GM19328 (cell line): ENCODE data around the gene GAB2.

Experiments used
- ATAC-seq: cut with Tn5 transposase; IDR thresholded peaks from one replicate; pipeline ENCODE4 v1.9.1; 2021; ENCODE audit warnings: mild to moderate bottlenecking, moderate library complexity; ENCODE audit not compliant: unreplicated experiment

The GAB2 gene

GRCh38 chr11:78346799-78347198, 70.8 kb downstream of the GAB2 start:
- no peak for ATAC-seq

- ATAC-seq: no peak
Measured at GRCh38 chr11:78345450-78345849, 72.2 kb downstream of the GAB2 start.

GRCh38 chr11:78344676-78345075, 72.9 kb downstream of the GAB2 start:
- no peak for ATAC-seq

DNA sequence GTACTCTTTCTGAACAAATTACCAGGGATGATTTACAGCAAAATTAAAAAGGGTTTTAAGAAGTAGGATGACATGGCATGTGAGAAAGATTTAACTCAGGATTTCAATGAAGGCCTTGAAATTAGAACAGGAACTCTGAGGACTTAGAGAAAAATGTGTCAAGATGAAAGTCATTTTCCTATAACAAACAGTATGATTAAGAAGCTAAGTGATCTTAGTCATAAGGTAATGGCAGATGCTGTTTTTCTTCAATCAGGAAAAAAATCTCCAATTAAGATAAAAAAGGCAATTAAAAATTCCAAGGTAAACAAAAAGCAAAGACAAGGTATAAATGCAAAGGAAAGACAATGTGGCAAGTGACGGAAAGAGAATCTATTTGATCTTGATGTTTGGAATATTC, 73.5 kb downstream of the GAB2 start:
- ATAC-seq: no peak

DNA sequence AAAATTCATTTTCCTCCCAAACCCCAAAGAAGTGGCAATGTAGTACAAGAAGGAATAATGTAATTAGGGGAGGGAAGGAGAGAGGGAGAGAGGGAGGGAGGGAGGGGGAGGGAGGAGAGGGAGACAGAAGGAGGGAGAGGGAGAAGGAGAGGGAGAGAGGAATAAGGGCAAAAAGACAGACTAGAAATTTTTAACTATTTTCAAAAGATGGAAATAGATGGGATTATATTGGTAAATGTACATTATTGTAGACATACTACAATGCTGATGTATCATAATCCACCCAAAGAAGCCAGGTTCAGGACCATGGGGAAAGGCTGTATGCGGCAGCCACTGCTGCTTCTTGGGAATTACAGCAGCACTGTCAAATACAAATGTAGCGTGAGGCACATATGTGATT, 74.3 kb downstream of the GAB2 start:
- no peak for ATAC-seq

DNA sequence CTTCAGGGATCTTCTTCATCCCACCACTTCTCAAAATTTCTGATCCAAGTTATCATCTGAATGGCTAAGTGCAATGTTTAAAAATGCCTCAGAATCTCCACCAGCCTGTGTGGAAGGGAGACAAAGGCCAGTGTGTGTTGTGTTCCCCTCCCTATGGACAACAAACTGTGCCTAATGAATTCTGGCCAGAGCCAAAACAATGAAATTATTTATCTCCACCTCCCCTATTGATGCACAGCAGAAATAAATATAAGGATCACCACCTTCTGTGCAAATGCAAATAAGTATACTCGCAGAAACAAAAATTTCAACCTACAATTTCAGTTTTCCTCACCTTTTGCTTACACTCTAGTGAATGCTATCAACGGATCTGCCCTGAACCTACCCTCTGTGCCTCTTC, 75.8 kb downstream of the GAB2 start:
- no peak for ATAC-seq

- ATAC-seq: no peak
Measured at GRCh38 chr11:78340530-78340929, 77.1 kb downstream of the GAB2 start.

DNA sequence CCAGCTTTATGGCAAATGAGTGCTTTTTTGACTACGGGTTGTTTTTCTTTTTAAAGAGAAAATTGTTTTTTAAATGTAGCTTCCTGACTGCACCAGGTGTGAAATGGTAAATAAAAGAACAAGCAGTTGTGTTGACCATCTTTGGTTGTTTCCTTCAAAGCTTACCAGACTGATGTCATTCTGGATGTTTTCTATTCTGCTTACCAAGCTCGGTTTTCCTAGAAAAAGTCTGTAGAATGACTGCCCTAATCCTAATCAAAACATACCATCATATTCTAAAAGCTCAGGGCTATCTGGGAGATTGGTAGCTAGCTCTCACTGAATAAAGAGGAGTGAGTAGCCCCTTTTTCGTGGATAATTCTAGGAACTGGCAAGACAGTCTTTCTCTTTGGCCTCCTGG, 77.7 kb downstream of the GAB2 start:
- ATAC-seq: no peak

GRCh38 chr11:78339483-78339882, 78.1 kb downstream of the GAB2 start:
- no peak for ATAC-seq

GRCh38 chr11:78338702-78339101, 78.9 kb downstream of the GAB2 start:
- ATAC-seq: no peak

GRCh38 chr11:78338138-78338537, 79.5 kb downstream of the GAB2 start:
- no peak for ATAC-seq

DNA sequence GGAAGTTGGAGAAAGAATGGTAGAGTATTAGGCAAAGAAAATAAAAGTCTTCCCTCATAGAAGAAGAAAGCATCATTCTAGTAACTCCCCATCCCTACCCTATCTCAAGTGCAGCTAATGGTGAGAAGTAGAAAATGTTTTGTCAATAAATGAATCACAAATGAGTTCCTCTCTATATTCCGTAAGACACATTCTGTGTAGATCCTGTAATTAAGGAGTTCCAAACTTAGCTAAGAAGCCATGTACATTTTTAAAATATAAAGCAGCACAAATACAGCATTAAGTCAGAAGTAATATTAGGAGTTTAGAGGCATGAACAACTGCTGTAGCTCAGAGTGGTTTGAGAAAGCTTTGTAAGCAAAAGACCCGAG, 80.1 kb downstream of the GAB2 start:
- no peak for ATAC-seq

DNA sequence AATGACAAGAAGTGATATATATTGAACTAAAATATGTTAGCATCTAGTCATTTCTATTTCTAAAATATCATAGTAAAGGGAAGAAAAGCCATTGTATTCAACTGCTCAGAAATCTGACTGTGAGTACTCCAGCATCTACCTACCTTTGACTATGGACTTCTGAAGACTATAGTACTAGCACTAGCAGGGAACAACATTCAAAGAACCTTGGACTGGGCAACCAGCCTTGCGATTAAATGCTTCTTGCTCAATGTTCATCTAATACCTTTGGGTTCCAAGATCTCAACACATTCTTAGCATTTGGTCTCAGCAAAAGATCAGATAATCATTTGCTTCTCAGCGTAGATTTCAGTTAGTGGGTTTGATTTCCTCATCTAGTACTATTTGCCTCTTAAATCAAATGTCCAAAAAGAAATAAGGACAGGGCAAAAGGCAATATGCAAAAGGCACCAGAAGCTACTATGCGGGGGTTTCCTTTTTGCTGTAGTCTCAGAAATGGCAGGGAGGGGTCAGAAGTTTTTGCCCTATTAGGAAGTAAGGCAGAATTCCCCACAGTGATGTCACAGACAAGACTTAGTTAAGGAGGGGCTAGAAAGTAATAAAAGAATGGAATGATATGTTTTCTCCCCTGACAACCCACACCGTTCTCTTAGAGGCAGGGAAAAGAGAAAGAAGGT, 80.6 kb downstream of the GAB2 start:
- ATAC-seq: no peak

DNA sequence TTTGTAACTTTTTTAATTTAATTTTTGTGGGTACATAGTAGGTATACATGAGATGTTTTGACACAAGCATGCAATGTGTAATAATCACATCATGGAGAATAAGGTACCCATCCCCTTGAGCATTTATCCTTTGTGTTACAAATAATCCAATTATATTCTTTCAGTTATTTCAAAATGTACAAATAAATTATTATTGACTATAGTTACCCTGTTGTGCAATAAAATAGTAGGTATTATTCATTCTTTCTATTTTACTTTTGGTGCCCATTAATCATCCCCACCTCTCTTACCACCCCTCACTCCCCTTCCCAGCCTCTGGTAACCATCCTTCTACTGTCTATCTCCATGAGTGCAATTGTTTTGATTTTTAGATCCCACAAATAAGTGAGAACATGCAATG, 83.5 kb downstream of the GAB2 start:
- no peak for ATAC-seq

DNA sequence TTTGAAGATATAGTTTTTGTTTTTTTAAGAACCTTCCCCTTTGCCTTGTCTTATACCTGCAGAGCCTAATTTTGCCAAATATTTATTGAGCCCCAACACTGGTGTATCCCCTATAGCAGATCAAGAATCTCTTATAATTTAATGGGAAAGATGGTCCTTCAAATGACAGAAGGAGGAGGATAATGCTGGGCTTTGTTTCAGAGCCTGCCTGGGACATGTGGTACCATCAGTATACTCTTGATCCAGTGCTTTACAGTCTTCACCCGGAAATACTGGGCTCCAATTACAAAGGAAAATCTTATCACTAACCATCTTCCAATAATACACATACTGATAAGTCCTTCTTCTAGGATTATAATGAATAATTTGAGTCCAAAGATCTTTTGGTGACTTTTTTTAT, 84.7 kb downstream of the GAB2 start:
- no peak for ATAC-seq

DNA sequence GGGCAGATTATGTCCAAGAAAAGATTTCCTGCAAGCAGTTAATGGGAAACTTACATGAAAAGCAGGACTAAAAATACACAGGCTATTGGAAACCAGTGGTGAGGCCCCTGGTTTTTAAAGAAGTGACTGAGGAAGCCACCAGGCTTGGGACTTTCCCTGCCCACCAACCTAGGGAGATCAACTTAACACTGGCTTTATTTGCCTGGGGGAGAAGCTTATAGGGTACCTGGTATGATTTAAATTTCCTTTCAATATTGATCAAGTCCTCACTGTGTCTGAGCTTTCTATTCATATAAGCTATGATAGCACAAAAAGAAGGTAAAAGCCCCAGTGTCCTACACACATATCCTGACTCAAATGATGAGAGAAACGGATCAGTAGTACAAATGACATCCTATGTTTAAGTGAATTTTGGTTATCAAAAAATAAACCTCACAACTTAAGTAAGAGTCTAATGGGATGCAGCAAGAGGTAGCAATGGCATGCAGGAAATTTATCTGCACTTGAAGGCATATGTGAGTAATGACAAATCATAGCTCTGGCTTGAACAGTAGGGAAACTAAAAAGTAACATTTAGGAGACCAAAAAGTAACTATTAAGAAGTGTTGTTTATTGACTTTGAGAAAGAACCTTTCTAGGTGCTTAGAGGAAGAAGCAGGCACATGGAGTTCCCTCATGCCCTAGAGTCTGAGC, 85.3 kb downstream of the GAB2 start:
- no peak for ATAC-seq

GRCh38 chr11:78331711-78332110, 85.9 kb downstream of the GAB2 start:
- ATAC-seq: no peak

DNA sequence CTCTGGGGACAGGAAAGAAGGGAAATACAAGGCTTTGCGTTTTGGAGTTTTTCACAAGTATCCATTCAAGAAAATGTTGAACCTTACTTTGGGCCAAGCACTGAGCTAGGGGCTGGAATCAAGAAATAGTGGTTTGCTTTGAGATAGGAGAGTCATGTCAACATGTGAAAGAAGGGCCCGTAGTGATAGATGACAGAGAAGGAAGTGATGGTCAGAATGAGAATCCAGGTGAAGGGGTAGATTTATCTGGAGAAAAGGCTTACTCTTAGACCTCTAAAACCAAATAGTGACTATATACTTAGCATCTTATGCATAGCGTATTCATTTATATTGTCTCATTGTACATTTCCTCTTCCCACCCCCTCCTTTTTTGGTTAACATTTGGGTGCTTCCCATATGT, 87.3 kb downstream of the GAB2 start:
- no peak for ATAC-seq

GRCh38 chr11:78327945-78328344, 89.7 kb downstream of the GAB2 start:
- no peak for ATAC-seq

- ATAC-seq: peak; percentile 52
Measured at GRCh38 chr11:78325274-78325781, 92.3 kb downstream of the GAB2 start.

DNA sequence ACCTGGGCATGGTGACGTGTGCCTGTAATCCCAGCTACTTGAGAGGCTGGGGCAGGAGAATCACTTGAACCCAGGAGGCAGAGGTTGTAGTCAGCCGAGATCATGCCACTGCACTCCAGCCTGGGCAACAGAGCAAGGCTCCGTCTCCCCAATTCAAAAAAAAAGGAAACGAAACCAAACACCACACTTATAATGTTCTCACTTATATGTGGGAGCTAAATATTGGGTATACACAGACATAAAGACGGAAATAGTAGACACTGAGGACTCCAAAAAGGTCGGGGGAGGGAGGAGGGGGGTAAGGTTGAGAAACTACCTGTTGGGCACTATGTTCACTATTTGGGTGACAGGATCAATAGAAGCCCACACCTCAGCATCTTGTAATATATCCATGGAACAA, 94.3 kb downstream of the GAB2 start:
- ATAC-seq: no peak

GRCh38 chr11:78319453-78319955, 98.1 kb downstream of the GAB2 start:
- ATAC-seq: no peak
